Neural cell (in vitro differentiated cells): ENCODE data around the gene FHAD1.

Experiments used
- CTCF ChIP-seq: fragments of 450-650 bp; IDR thresholded peaks from 2 replicates; pipeline ENCODE4 v1.5.1; 2014; ENCODE audit warnings: antibody characterized with exemption, mild to moderate bottlenecking, moderate library complexity; ENCODE audit not compliant: poor library complexity, severe bottlenecking
- EZH2 ChIP-seq: fragments of 200-600, 300-800 bp; shearing (Covaris generic), sonication (generic); IDR thresholded peaks from 2 replicates; pipeline ENCODE4 v1.6.1; 2014; ENCODE audit warnings: antibody characterized with exemption, low read length, borderline replicate concordance, mild to moderate bottlenecking; ENCODE audit not compliant: insufficient read depth, poor library complexity, severe bottlenecking

DNA sequence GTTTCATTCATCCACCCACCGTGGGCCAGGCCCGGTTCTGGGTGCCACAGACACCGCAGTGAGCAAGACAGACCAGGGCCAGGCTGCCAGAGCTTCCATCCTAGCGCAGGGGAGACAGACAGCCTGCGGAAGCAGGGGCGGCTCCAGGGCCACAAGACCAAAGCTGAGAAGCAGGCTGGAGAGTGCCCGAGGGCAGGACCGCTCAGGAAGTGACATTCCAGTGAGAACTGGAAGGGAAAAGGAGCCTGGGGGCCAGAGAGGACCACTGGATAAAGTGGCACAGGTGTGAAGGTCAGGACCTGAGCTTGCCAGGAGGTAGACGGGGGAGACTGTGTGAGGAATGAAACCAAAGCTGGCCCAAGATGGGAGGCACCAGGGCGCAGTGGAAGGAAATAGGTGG lies 103.1 kb downstream of the FHAD1 start:
- no peak for TF ChIP-seq EZH2
- TF ChIP-seq CTCF, result no peak
